HCT116 (cell line): ENCODE results near the gene DUSP2. TPM values are rescaled to one million over a fixed set of nuclear protein-coding genes. Genes with fewer than 3 reads are reported as not detected.
A peak's percentile ranks its signal among the peaks of the same experiment; 100 is the strongest.

Experiments
- ATAC-seq: fragments of 200-7000 bp; cut with Tn5 transposase; 2 replicates; pipeline ENCODE4 v1.9.1; 2020; ENCODE audit warnings: mild to moderate bottlenecking, moderate library complexity
- BruUV-seq: library from RNA; stranded (reverse); fragments of 400-500 nt; replicated peaks from 2 replicates; lab custom pipeline; 2021; lab: Mats Ljungman, UMichigan
- CTCF ChIA-PET: fragments of 300-600 bp; sonication (Branson Sonifier 250); formaldehyde crosslinking; loops from one replicate; lab custom pipeline; 2021; ENCODE audit warnings: antibody characterized with exemption; lab: Charles Lee
- POLR2A ChIA-PET: fragments of 300-600, 350-600 bp; sonication (Branson Sonifier 250); formaldehyde crosslinking; loops from one replicate; lab custom pipeline; 2021; ENCODE audit warnings: antibody characterized with exemption; lab: Charles Lee
- RAD21 ChIA-PET, 2 experiments: fragments of 300-600 bp; sonication (Branson Sonifier 250); formaldehyde crosslinking; loops; one replicate each; lab custom pipeline; 2023; ENCODE audit warnings: low total read pairs in 2 of 2; ENCODE audit not compliant: uncharacterized antibody in 2 of 2, unreplicated experiment in 2 of 2, low non-redundant PET in 1 of 2; lab: Charles Lee
- DNase-seq: peaks from one replicate; pipeline ENCODE4 v3.0.0-alpha.2; 2010; ENCODE audit warnings: low read depth, low spot score
- H2AFZ ChIP-seq: fragments of 200-600 bp; shearing (Covaris generic), sonication (generic); 2 replicates; pipeline ENCODE4 v1.6.1; 2017; ENCODE audit warnings: low read depth, mixed run types, mixed read lengths, antibody characterized with exemption, low read length; ENCODE audit not compliant: poor library complexity, severe bottlenecking
- H3K27ac ChIP-seq: 2 replicates; pipeline ENCODE4 v1.5.1; 2012; ENCODE audit warnings: low read depth, low read length
- H3K27me3 ChIP-seq: fragments of 200-600 bp; sonication (generic); 2 replicates; pipeline ENCODE4 v1.6.1; 2016; ENCODE audit warnings: mixed run types, low read length, mixed read lengths; ENCODE audit not compliant: insufficient read depth
- H3K36me3 ChIP-seq, 2 experiments: fragments of 200-500 bp in 1 of 2; fragments of 200-600 bp in 1 of 2; sonication (Bioruptor generic) in 1 of 2; sonication (generic) in 1 of 2; 2 replicates each; pipeline versions ENCODE4 v1.5.1 to v1.6.1; 2014 to 2016; ENCODE audit warnings: low read length in 2 of 2, inconsistent platforms in 1 of 2, mixed read lengths in 1 of 2, mixed run types in 1 of 2; ENCODE audit not compliant: insufficient read depth in 2 of 2, control insufficient read depth in 1 of 2
- H3K4me1 ChIP-seq, 2 experiments: fragments of 200-600 bp in 1 of 2; sonication (generic) in 1 of 2; 2 replicates each; pipeline versions ENCODE4 v1.5.1 to v1.6.1; 2012 to 2017; ENCODE audit warnings: low read length in 2 of 2, inconsistent platforms in 1 of 2, mild to moderate bottlenecking in 1 of 2, mixed read lengths in 1 of 2, mixed run types in 1 of 2, moderate library complexity in 1 of 2; ENCODE audit not compliant: insufficient read depth in 2 of 2, control insufficient read depth in 1 of 2
- H3K4me2 ChIP-seq: fragments of 200-600 bp; sonication (generic); 2 replicates; pipeline ENCODE4 v1.6.1; 2017; ENCODE audit warnings: mixed run types, low read length, mixed read lengths
- H3K4me3 ChIP-seq, 2 experiments: fragments of 200-600 bp in 1 of 2; sonication (generic) in 1 of 2; replicated peaks in 1 of 2; 2 replicates each; pipeline ENCODE4 v1.5.1; 2011 to 2016; ENCODE audit warnings: low read length in 2 of 2, control low read depth in 1 of 2, low read depth in 1 of 2, mild to moderate bottlenecking in 1 of 2, mixed read lengths in 1 of 2, mixed run types in 1 of 2
- H3K79me2 ChIP-seq: fragments of 200-600 bp; sonication (generic); 2 replicates; pipeline ENCODE4 v1.6.1; 2017; ENCODE audit warnings: mild to moderate bottlenecking, mixed run types, low read length, moderate library complexity, mixed read lengths; ENCODE audit not compliant: insufficient read depth
- H3K9ac ChIP-seq: fragments of 200-600 bp; sonication (generic); 2 replicates; pipeline ENCODE4 v1.6.1; 2016; ENCODE audit warnings: low read length, mixed read lengths
- H3K9me2 ChIP-seq: fragments of 200-600 bp; sonication (generic), shearing (Covaris generic); 2 replicates; pipeline ENCODE4 v1.6.1; 2017; ENCODE audit warnings: mixed run types, mild to moderate bottlenecking, moderate library complexity; ENCODE audit not compliant: insufficient read depth
- H3K9me3 ChIP-seq, 2 experiments: fragments of 200-500 bp in 1 of 2; fragments of 200-600 bp in 1 of 2; sonication (Bioruptor generic) in 1 of 2; sonication (generic) in 1 of 2; 2 replicates each; pipeline ENCODE4 v1.6.1; 2014 to 2017; ENCODE audit warnings: low read length in 2 of 2, mixed read lengths in 2 of 2, inconsistent platforms in 1 of 2, low read depth in 1 of 2, mild to moderate bottlenecking in 1 of 2, mixed run types in 1 of 2, moderate library complexity in 1 of 2; ENCODE audit not compliant: control insufficient read depth in 1 of 2, insufficient read depth in 1 of 2
- H4K20me1 ChIP-seq: fragments of 200-600 bp; sonication (generic), shearing (Covaris generic); 2 replicates; pipeline ENCODE4 v1.6.1; 2017; ENCODE audit warnings: mixed run types, mild to moderate bottlenecking, moderate library complexity; ENCODE audit not compliant: insufficient read depth
- EGR1 ChIP-seq: IDR thresholded peaks from 2 replicates; pipeline ENCODE4 v1.6.1; 2012; ENCODE audit warnings: low read depth
- ELF1 ChIP-seq: IDR thresholded peaks from 2 replicates; pipeline ENCODE4 v1.6.1; 2012; ENCODE audit warnings: low read depth, borderline replicate concordance
- EZH2 ChIP-seq: fragments of 200-600 bp; sonication (generic); IDR thresholded peaks from 2 replicates; pipeline ENCODE4 v1.6.1; 2017; ENCODE audit warnings: antibody characterized with exemption, mixed run types
- JUND ChIP-seq: IDR thresholded peaks from 2 replicates; pipeline ENCODE4 v1.6.1; 2012
- MAX ChIP-seq: IDR thresholded peaks from 2 replicates; pipeline ENCODE4 v1.6.1; 2012
- POLR2AphosphoS5 ChIP-seq: IDR thresholded peaks from 2 replicates; pipeline ENCODE4 v1.6.1; 2011; ENCODE audit warnings: mild to moderate bottlenecking, low read depth, low read length, moderate library complexity
- RAD21 ChIP-seq: IDR thresholded peaks from 2 replicates; pipeline ENCODE4 v1.6.1; 2012; ENCODE audit warnings: low read depth, mild to moderate bottlenecking
- SIN3A ChIP-seq: IDR thresholded peaks from 2 replicates; pipeline ENCODE4 v1.6.1; 2012; ENCODE audit warnings: low read depth
- ZFX ChIP-seq: fragments of 450-650 bp; IDR thresholded peaks from 2 replicates; pipeline ENCODE4 v1.6.1; 2017
- intact Hi-C: fragments of 100-400 bp; cut with micrococcal nuclease; formaldehyde crosslinking; loops from 2 replicates; pipeline ENCODE4 v1.10.0; 2022
- total RNA-seq: library from RNA; stranded (reverse); gene quantifications from one replicate; pipeline ENCODE4 v1.2.1, GENCODE V29; 2021; ENCODE audit not compliant: unreplicated experiment
- TF ChIP-seq, protein P1 (sequence below): IDR thresholded peaks from 2 replicates; pipeline ENCODE4 v1.6.1; 2012; ENCODE audit warnings: low read depth
- TF ChIP-seq, protein P2 (sequence below), 3 experiments: fragments of 200-600 bp in 1 of 3; sonication (generic) in 1 of 3; IDR thresholded peaks in 2 of 3; conservative IDR thresholded peaks in 1 of 3; 2 replicates each; pipeline ENCODE4 v1.5.1; 2012 to 2017; ENCODE audit warnings: low read depth in 2 of 3, low read length in 2 of 3, antibody characterized with exemption in 1 of 3, borderline replicate concordance in 1 of 3, control low read depth in 1 of 3, mild to moderate bottlenecking in 1 of 3, mixed read lengths in 1 of 3, mixed run types in 1 of 3, moderate library complexity in 1 of 3; ENCODE audit not compliant: insufficient read depth in 1 of 3

Gene DUSP2
- total RNA-seq, 1 experiment from 2014 or later: 24.5 TPM

DNA sequence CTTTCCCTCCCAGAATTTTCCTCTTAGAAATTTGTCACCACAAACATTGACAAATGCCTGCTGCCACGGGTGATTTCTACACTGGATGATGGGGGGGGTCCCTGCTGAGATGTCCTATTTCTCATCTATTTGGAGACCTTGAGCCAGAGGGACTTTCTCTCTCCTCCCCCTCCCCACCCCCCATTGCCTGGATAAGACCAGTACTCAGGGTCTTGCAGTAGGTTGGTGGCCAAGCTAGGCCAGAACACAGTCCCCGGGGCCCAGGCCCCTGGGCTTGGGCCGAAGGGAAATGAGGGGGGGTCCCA, 560 bp upstream of the DUSP2 start:
- no peak for DNase-seq
- Histone ChIP-seq H3K27ac (no peak overlapping the region; the same call in 1 of the 2 replicates), H3K9me3 (no peaks in the 10 kb centered on the region), H3K27me3 (no peaks in the 10 kb centered on the region), H3K79me2 (peaks cover 21% of the 10 kb centered on the region), H3K4me2 (peak overlapping the region; percentile 97), H3K36me3 (peaks cover 4 to 15% of the 10 kb centered on the region in 2 experiments; a peak in 2 of 4 replicates), H3K9ac (peak overlapping the region; percentile 98), H3K4me1 (peaks cover 20 to 51% of the 10 kb centered on the region in 2 experiments), H3K9me2 (no peaks in the 10 kb centered on the region), H4K20me1 (no peaks in the 10 kb centered on the region), H2AFZ (no peak overlapping the region), H3K4me3 (peak overlapping the region; percentile 80 to 93; a peak in 3 of 4 replicates)
- ChIA-PET CTCF (no interaction called here), POLR2A (no interaction called here), RAD21 (no interaction called here)
- ATAC-seq: no peak
- intact Hi-C loops: no loop called here
- BruUV-seq: TSS peak; percentile 80
- no peak for TF ChIP-seq EZH2
- no peak for TF ChIP-seq SIN3A
- TF ChIP-seq ELF1: no peak
- no peak for TF ChIP-seq RAD21
- TF ChIP-seq ZFX: no peak
- no peak for TF ChIP-seq EGR1
- TF ChIP-seq MAX: no peak
- TF ChIP-seq, protein P1, sequence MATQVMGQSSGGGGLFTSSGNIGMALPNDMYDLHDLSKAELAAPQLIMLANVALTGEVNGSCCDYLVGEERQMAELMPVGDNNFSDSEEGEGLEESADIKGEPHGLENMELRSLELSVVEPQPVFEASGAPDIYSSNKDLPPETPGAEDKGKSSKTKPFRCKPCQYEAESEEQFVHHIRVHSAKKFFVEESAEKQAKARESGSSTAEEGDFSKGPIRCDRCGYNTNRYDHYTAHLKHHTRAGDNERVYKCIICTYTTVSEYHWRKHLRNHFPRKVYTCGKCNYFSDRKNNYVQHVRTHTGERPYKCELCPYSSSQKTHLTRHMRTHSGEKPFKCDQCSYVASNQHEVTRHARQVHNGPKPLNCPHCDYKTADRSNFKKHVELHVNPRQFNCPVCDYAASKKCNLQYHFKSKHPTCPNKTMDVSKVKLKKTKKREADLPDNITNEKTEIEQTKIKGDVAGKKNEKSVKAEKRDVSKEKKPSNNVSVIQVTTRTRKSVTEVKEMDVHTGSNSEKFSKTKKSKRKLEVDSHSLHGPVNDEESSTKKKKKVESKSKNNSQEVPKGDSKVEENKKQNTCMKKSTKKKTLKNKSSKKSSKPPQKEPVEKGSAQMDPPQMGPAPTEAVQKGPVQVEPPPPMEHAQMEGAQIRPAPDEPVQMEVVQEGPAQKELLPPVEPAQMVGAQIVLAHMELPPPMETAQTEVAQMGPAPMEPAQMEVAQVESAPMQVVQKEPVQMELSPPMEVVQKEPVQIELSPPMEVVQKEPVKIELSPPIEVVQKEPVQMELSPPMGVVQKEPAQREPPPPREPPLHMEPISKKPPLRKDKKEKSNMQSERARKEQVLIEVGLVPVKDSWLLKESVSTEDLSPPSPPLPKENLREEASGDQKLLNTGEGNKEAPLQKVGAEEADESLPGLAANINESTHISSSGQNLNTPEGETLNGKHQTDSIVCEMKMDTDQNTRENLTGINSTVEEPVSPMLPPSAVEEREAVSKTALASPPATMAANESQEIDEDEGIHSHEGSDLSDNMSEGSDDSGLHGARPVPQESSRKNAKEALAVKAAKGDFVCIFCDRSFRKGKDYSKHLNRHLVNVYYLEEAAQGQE: no peak
- no peak for TF ChIP-seq JUND
- TF ChIP-seq, protein P2, sequence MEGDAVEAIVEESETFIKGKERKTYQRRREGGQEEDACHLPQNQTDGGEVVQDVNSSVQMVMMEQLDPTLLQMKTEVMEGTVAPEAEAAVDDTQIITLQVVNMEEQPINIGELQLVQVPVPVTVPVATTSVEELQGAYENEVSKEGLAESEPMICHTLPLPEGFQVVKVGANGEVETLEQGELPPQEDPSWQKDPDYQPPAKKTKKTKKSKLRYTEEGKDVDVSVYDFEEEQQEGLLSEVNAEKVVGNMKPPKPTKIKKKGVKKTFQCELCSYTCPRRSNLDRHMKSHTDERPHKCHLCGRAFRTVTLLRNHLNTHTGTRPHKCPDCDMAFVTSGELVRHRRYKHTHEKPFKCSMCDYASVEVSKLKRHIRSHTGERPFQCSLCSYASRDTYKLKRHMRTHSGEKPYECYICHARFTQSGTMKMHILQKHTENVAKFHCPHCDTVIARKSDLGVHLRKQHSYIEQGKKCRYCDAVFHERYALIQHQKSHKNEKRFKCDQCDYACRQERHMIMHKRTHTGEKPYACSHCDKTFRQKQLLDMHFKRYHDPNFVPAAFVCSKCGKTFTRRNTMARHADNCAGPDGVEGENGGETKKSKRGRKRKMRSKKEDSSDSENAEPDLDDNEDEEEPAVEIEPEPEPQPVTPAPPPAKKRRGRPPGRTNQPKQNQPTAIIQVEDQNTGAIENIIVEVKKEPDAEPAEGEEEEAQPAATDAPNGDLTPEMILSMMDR (IDR thresholded peaks at IDR 0.05 in 2 of 3, conservative IDR thresholded peaks at IDR 0.05 in 1 of 3; ENCODE audit: borderline replicate concordance in 1 of 3, insufficient read depth in 1 of 3, low read depth in 2 of 3, low read length in 2 of 3): no peak
- TF ChIP-seq POLR2AphosphoS5: no peak
